ENCODE measurements around the gene SART3.
A peak's percentile ranks its signal among the peaks of the same experiment; 100 is the strongest.
"Not testable (repeated sequence)": the region's sequence is repeated elsewhere in the genome, so short reads cannot be mapped to it uniquely, and the experiment has no call there.

SART3 gene

GRCh38 chr12:108596854-108597558, 36.0 kb upstream of the SART3 start:
- DNase-seq = no peak

DNA sequence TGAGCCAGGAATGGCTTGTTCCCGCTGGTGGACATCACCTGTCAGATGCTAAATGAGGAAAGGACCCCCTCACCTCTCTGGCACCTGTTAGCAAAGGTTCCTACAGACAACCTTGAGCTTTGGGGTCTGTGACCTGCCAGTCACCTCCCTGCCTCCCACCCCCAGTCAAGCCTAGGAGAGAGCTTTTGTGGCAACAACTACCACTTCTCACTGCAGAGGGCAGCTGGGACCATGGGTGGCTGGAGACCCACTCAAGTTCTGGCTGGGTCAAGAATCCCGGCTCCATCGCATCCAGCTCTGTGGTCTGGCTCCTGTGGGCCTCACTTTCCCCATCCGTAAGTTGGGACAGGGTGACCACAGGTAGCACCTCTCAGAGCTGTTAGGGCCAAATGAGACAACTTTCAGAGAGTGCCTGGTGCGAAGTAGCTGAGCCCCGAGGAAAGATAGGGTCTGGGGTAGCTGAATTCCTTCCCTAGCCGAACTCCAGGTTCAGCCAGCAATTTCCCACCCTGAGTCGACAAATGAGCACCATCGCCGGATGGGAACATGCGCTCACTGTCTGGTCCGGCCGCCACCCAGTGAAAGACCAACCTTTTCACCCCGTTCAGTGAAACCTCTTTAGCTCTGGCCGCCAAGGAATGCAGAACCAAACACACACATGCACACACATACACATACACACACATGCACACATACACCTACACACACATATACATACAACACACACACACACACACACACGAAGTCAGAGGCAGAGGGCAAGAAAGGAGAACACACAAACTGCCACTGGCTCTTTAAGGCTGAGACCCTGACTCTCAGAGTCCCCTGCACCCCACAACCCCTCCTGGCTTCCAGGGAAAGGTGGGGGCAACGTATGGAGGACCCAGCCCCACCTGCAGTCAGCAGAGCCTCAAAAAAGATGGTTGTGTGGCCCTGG, 35.0 kb upstream of the SART3 start:
- DNase-seq = no peak

GRCh38 chr12:108594960-108595710, 34.2 kb upstream of the SART3 start:
- DNase-seq = no peak

DNA sequence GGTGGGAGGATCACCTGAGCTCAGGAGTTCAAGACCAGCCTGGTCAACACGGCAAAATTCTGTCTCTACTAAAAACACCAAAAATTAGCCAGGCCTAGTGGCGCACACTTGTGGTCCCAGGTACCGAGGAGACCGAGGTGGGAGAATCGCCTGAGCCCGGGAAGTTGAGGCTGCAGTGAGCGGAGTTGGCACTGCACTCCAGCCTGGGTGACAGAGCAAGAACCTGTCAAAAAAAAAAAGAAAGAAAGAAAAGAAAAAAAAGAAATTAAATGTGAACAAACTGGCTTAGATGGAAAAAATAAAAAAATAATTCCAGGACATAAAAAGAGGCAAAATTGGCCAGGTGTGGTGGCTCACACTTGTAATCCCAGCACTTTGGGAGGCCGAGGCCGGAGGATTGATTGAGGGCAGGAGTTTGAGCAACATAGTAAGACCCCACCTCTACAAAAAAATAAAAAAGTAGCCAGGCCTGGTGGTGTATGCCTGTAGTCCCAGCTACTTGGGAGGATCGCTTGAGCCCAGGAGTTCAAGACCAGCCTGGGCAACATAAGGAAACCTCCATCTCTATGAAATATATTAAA, 33.4 kb upstream of the SART3 start:
- DNase-seq = no peak

- no peak for DNase-seq
These were observed 31.3 kb upstream of the SART3 start for GRCh38 chr12:108592033-108592909.

- DNase-seq = no peak
These were observed 30.5 kb upstream of the SART3 start for GRCh38 chr12:108591267-108591980.

GRCh38 chr12:108590463-108590862, 29.5 kb upstream of the SART3 start:
- not testable (repeated sequence) for DNase-seq

GRCh38 chr12:108589840-108590229, 28.9 kb upstream of the SART3 start:
- DNase-seq = no peak

DNA sequence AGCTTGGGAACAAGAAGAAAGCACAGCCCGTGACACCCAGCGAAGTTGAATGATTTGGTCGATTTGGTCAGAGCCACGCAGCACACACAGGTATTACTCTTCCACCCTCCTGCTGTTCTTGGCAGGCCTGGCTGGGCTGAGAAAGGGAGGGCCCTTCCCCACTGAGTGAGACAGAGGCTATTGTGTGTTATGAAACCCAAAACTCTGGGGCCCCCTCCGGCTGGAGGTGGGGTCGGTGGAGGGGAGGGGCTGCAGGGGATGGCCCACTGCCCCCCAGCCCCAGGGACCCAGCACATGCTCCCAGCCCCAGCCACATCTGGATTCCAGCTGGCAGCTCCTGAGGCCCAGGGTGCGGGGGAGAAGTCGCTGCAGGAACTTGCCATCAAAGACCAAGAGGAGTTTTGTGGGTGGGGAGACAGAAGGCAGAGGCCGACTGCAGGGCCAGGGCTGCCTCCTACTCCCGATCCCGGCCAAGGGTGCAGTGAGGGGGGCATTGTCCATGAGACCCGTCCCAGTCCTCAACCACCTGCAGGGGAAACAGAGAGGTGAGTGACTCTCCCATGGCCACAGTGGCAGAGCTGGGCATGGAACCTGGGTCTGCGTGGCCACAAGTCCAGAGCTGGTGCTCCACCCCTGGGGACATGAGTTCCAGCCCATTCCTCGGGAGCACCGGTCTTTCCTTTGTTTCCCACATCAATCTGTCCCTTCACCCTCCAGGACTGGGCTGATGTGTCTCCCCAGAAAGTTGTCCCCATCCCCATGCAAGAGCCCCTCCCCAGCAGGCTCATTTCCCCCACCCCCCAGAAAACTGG, 28.3 kb upstream of the SART3 start:
- no peak for DNase-seq

DNA sequence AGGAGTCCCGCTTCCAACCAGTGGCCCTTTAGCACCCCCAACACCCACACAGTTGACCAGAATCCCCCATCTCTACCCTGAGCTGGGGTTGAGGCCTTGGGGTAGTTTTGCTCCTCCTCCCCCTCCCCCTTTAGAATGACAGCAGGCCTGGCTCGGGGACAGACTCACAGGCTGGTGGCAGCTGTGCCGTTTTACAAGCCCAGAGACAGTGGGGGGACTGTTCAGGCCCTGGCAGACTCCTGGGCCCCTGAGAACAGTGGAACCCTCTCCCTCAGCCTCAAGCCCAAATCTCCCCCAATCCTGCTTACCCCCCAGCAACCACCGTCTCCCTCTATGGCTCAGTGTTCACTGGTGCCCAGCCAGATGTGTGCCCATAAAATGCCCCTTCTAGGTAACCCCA, 26.9 kb upstream of the SART3 start:
- DNase-seq = peak; percentile 58

DNA sequence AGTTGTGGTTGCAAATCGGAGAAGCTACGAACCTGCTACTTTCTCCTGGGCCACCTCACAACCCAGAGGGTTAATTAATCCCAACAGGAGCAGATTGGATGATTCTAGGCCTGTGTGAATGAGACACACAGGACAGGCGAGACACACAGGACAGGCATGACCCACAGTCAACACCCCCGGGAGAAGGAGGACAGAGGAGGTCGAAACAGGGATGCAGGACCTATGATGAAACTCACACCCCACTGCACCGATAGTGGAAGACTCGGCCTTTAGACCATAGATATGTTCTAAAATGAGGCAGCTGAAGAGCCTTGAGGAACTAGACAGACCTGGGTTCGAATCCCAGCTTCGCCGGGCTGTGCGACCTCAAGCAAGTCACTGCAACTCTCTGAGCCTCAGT, 25.3 kb upstream of the SART3 start:
- DNase-seq = no peak

- no peak for DNase-seq
These were observed 24.9 kb upstream of the SART3 start for GRCh38 chr12:108585864-108586263.

DNA sequence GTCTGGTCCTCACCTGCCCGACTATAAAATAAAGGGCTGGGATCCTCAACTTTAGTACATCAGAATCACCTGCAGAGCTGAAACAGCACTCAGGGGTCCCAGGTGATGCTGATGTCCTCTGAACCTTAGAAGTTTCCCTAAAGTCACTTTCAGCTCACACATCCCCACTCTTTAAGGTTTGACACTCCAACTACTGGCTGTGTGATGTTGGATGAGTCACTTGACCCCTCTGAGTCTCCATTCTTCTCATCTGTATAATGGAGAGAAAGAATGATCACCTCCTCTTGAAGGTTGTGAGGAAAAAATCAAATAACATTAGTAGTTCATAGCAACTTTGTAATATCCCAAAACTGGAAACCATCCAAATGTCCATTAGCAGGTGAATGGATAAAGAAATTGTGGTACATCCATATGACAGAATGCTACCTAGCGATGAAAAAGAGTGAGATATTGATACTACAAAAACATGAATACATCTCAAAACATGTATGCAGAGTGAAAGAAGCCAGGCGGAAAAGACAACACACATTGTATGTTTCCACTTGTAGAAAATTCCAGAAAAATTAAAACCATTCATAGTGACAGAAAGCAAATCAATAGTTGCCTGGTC, 23.6 kb upstream of the SART3 start:
- DNase-seq = no peak

DNA sequence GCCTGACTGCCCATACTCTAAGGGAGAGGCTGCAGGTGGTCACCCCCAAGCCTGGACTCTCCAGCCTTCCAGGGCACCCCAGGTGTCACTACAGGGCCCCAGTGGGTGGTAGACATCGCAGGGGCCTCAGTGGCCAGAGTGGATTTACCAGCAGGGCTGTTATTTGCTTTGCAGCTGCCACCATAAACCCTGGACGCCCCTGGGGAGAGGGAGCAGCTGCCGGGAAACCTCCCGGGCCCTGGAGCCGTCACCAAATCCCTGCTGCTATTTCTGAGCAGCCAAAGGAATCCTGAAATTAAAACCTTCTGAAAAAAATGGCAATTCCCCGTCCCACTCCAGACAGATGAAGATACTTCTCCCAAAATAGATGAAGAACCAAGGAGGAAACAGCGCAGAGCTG, 23.0 kb upstream of the SART3 start:
- DNase-seq = peak; percentile 68

DNA sequence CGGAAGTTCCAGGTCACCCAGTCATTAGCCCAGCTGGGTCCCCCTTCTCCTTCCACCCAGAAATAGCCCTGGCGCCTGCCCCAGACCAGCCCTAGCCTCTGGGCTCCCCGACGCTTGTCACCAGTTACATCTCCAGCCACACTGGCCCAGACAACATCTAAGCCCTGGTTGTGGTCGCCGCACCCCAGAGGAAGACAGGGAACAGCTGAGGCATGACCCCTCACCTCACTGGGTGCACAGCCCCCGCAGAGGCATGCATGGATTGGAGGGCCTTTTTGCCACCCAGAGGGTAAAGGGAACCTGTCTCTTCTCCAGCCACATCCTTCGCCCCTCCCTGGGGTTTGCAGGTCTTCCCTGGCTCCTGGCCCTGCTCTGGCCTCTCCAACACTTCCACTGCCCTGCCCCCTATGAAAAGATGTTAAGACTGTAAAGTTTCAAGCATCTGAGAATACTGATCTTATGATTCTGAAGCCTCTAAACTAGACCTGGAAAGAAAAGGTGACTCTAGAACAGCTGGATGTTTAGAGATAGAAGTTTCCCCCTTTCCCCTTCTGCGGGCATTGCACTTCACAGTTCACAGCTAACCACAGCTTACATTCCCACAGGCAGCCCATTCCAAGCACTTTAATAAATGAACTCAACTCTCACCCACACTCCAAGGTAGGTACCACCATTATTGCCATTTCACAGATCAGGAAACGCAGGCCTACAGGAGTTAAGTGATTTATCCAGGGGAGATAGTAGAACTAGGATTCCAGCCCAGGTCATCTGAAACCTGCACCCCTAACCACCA, 22.2 kb upstream of the SART3 start:
- DNase-seq = no peak

DNA sequence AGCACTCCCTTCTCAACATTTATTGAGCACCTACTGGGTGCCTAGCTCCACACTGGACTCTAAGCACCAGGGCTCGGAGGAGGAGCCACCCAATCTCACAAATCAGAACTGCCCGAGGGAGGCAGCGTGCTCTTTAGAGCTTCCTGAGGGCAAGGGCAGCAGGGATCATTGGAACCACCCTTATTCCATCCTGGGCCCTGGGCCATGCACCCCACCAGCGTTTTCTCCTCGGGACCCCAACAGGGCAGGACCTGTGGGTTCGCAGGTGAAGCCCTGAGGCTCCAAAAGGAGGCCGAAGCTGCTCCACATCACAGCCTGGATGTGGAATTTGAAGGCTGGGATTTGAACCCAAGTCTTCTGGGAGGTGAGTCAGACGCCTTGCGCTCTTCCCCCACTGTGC, 21.5 kb upstream of the SART3 start:
- DNase-seq = no peak

DNA sequence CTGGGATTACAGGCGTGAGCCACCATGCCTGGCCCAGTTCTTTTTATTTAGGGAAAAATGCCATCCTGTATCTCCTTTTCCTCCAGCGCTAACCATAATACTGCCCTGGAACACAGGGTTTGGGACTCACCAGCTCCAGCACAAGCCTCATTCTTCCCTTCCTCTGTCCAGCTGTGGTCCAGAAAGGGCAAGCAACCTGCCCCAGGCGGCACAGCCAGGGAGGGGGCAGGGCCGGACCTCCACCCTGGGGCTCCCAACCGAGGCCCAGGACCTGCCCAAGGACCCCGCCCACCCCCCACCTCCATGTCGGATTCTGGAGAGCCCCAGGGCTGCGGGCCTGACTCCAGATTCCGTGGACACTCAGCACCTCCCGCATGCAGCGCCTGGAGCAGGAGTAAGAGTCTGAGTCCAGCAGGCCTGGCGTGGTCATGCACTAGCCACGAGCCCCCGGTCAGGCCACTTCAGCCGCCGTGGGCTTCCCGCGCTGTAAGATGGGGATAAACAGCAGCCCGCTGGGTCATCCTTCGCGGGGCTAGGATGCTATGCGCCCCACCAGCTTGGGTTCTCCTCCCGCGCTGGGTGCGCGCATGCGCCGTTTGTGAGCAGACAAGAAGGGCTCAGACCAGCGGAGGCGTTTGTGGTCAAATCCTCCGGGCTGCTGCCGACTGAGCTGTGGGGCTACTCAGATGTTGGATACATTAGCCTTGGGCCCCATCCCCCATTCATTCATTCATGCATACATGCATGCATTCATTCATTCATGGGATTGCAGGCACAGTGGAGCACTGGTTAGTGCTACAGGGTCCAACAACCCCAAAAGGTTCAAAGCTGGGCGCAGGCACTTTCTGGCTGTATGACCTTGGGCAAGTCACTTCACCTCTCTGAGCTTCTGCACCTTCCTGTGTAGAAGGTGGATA, 20.6 kb upstream of the SART3 start:
- no peak for DNase-seq

DNA sequence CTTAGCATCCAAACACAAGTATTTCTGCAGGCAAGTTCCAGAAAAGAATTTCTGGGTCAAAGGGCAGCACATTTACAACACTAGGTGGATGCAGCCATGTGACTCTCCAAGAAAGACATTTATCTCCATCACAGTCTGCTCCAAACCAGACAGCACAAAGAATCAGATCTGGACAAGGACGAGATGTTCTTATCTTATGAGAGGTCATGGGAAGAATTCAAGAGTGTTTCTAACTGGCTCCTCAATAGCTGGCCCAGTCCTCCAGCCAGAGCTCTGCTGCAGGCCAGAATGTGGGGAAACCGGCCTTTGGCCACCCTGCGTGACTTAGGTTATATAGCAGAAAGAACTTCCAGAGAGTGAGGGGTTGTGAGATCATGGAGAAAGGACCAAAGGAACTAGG, 19.6 kb upstream of the SART3 start:
- no peak for DNase-seq

Data from NCI-H82 (cell line).